MM.1S (cell line): ENCODE results near the gene SMIM35.

Experiments
- DNase-seq: peaks from one replicate; pipeline ENCODE4 v3.0.0-alpha.2; 2015
- H2AFZ ChIP-seq: fragments of 300-600 bp; sonication (generic); 2 replicates; pipeline ENCODE4 v1.6.0; 2016; ENCODE audit warnings: antibody characterized with exemption, low read length
- H3F3A ChIP-seq: fragments of 300-600 bp; sonication (generic); 2 replicates; pipeline ENCODE4 v1.6.1; 2016; ENCODE audit warnings: mild to moderate bottlenecking, antibody characterized with exemption, low read length, moderate library complexity, mixed read lengths; ENCODE audit not compliant: insufficient read depth
- H3K27ac ChIP-seq: fragments of 300-600 bp; sonication (generic); 2 replicates; pipeline ENCODE4 v1.5.1; 2016; ENCODE audit warnings: mild to moderate bottlenecking, low read length
- H3K27me3 ChIP-seq: fragments of 300-600 bp; sonication (generic); replicated peaks from 2 replicates; pipeline ENCODE4 v1.6.0; 2016; ENCODE audit warnings: low read length; ENCODE audit not compliant: insufficient read depth
- H3K36me3 ChIP-seq: fragments of 300-600 bp; sonication (generic); replicated peaks from 2 replicates; pipeline ENCODE4 v1.6.1; 2016; ENCODE audit warnings: mild to moderate bottlenecking, low read length, mixed read lengths; ENCODE audit not compliant: insufficient read depth
- H3K4me1 ChIP-seq: fragments of 300-600 bp; sonication (generic); 2 replicates; pipeline ENCODE4 v1.6.1; 2016; ENCODE audit warnings: low read length, mixed read lengths
- H3K4me2 ChIP-seq: fragments of 300-600 bp; sonication (generic); 2 replicates; pipeline ENCODE4 v1.6.0; 2016; ENCODE audit warnings: low read depth, low read length
- H3K4me3 ChIP-seq: fragments of 300-600 bp; sonication (generic); 2 replicates; pipeline ENCODE4 v1.5.1; 2016; ENCODE audit warnings: low read length, mixed read lengths
- H3K79me2 ChIP-seq: fragments of 300-600 bp; sonication (generic); 2 replicates; pipeline ENCODE4 v1.6.1; 2016; ENCODE audit warnings: mixed run types, low read length, mixed read lengths
- H3K9ac ChIP-seq: fragments of 300-600 bp; sonication (generic); 2 replicates; pipeline ENCODE4 v1.6.1; 2016; ENCODE audit warnings: low read length, mixed read lengths
- H3K9me2 ChIP-seq: fragments of 300-600 bp; sonication (generic); replicated peaks from 2 replicates; pipeline ENCODE4 v1.6.1; 2016; ENCODE audit warnings: mild to moderate bottlenecking, low read length, mixed read lengths; ENCODE audit not compliant: insufficient read depth
- H3K9me3 ChIP-seq: fragments of 300-600 bp; sonication (generic); replicated peaks from 2 replicates; pipeline ENCODE4 v1.6.1; 2016; ENCODE audit warnings: mild to moderate bottlenecking, low read length, mixed read lengths; ENCODE audit not compliant: insufficient read depth
- H4K20me1 ChIP-seq: fragments of 300-600 bp; sonication (generic); 2 replicates; pipeline ENCODE4 v1.6.1; 2016; ENCODE audit warnings: mild to moderate bottlenecking, low read length, moderate library complexity, mixed read lengths; ENCODE audit not compliant: insufficient read depth
- CTCF ChIP-seq: fragments of 300-600 bp; sonication (generic); IDR thresholded peaks from 2 replicates; pipeline ENCODE4 v1.5.1; 2016; ENCODE audit warnings: antibody characterized with exemption, low read length, mixed read lengths
- EZH2 ChIP-seq: fragments of 300-600 bp; sonication (generic); optimal IDR thresholded peaks from 2 replicates; pipeline ENCODE3; 2017; ENCODE audit warnings: low read depth, mild to moderate bottlenecking, antibody characterized with exemption, low read length, mixed read lengths
- EZH2phosphoT487 ChIP-seq: fragments of 300-600 bp; sonication (generic); IDR thresholded peaks from 2 replicates; pipeline ENCODE4 v1.6.1; 2018; ENCODE audit warnings: antibody characterized with exemption, low read length

Gene SMIM35

DNA sequence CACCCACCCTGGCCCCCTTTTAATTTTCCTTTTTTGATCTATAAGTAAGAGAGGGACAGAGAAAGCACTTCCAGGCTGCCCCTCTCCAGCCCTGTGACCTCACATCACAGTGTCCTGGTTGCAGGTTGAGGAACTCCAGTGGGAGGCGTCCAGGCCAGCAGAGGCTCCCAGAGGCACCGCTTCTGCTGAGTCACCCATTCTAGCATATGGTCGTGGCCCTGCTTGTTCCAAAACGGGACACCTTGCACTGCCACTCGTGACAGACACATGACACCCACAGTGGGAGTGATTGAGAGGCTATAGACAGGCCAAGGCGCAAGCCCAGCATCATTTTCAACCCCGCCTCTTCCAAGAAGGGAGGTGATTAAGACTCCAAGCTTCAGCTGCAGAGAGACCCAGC is 25.9 kb downstream of the SMIM35 start:
- no peak overlapping the region for H2AFZ ChIP-seq
- no peak overlapping the region for H3K9ac ChIP-seq
- no peak overlapping the region for H3K4me3 ChIP-seq
- no peak for DNase-seq
- no peak for TF ChIP-seq EZH2phosphoT487
- TF ChIP-seq CTCF, result no peak
- TF ChIP-seq EZH2, result no peak
- no peaks in the 10 kb centered on the region for H3F3A ChIP-seq
- H3K36me3 ChIP-seq, result no peaks in the 10 kb centered on the region
- no peak overlapping the region for H3K27ac ChIP-seq
- H4K20me1 ChIP-seq, result no peaks in the 10 kb centered on the region
- H3K4me2 ChIP-seq, result no peak overlapping the region
- H3K9me3 ChIP-seq, result no peaks in the 10 kb centered on the region
- H3K27me3 ChIP-seq, result no peaks in the 10 kb centered on the region
- no peaks in the 10 kb centered on the region for H3K79me2 ChIP-seq
- no peaks in the 10 kb centered on the region for H3K9me2 ChIP-seq
- H3K4me1 ChIP-seq, result no peaks in the 10 kb centered on the region

GRCh38 chr11:118060081-118060661 is 26.6 kb downstream of the SMIM35 start:
- H3K9ac ChIP-seq, result no peak overlapping the region
- H2AFZ ChIP-seq, result no peak overlapping the region
- H3K9me2 ChIP-seq, result no peaks in the 10 kb centered on the region
- no peaks in the 10 kb centered on the region for H4K20me1 ChIP-seq
- H3K4me2 ChIP-seq, result no peak overlapping the region
- no peaks in the 10 kb centered on the region for H3K9me3 ChIP-seq
- no peaks in the 10 kb centered on the region for H3K79me2 ChIP-seq
- no peak overlapping the region for H3K4me3 ChIP-seq
- H3K36me3 ChIP-seq, result no peaks in the 10 kb centered on the region
- no peak for DNase-seq
- no peaks in the 10 kb centered on the region for H3K4me1 ChIP-seq
- H3F3A ChIP-seq, result no peaks in the 10 kb centered on the region
- TF ChIP-seq EZH2, result no peak
- TF ChIP-seq EZH2phosphoT487, result no peak
- TF ChIP-seq CTCF, result no peak
- H3K27ac ChIP-seq, result no peak overlapping the region
- H3K27me3 ChIP-seq, result no peaks in the 10 kb centered on the region

DNA sequence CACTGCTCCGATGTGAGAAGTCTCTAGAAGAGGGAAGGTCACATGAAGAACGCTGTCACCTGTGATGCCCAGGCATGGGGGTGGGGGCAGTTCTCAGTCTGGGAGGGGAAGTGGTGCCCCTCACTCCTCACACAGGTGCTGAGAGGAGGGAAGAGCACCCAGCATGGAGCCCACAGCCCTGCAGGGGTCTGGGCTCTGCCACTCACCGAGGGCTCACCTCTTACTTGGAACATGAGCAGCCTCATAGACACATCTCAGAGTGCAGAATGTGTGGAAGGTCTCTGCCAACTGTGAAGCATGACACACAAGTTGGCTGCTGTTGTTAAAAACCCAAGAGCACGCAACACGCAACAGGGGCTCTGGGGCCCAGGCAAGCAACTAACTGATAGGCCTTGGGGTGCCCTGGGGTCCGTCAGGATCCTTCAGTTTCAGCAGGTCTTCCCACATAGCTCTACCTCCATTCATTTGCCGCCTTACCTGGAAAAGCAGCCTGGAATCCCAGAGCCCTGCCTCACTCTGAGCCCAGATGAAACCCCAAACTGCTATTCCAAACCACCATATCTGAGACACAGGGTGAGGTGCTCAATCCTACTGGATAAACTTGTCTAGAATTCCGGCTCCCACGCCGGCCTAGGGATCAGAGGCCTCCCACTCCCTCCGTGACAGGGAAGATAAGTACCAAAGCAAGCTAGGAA is 27.4 kb downstream of the SMIM35 start:
- Histone ChIP-seq H3K9me3 (no peaks in the 10 kb centered on the region), H3K4me2 (no peak overlapping the region), H2AFZ (no peak overlapping the region)

More for the DNA sequence above, 27.4 kb downstream of the SMIM35 start:
- Histone ChIP-seq H4K20me1 (no peaks in the 10 kb centered on the region), H3K9ac (no peak overlapping the region), H3K36me3 (no peaks in the 10 kb centered on the region), H3K79me2 (no peaks in the 10 kb centered on the region), H3K9me2 (no peaks in the 10 kb centered on the region), H3K27ac (no peak overlapping the region), H3K4me3 (no peak overlapping the region), H3K4me1 (no peaks in the 10 kb centered on the region), H3K27me3 (no peaks in the 10 kb centered on the region), H3F3A (no peaks in the 10 kb centered on the region)
- no peak for TF ChIP-seq EZH2
- no peak for TF ChIP-seq EZH2phosphoT487
- no peak for TF ChIP-seq CTCF
- DNase-seq, result no peak
